GM12801 (cell line): ENCODE data around the gene GIGYF2.

Experiments
- CTCF ChIP-seq: IDR thresholded peaks from one replicate; pipeline ENCODE4 v1.5.1; 2011; ENCODE audit warnings: control low read depth; ENCODE audit not compliant: insufficient read length; ENCODE audit errors: extremely low read depth

Gene GIGYF2

DNA sequence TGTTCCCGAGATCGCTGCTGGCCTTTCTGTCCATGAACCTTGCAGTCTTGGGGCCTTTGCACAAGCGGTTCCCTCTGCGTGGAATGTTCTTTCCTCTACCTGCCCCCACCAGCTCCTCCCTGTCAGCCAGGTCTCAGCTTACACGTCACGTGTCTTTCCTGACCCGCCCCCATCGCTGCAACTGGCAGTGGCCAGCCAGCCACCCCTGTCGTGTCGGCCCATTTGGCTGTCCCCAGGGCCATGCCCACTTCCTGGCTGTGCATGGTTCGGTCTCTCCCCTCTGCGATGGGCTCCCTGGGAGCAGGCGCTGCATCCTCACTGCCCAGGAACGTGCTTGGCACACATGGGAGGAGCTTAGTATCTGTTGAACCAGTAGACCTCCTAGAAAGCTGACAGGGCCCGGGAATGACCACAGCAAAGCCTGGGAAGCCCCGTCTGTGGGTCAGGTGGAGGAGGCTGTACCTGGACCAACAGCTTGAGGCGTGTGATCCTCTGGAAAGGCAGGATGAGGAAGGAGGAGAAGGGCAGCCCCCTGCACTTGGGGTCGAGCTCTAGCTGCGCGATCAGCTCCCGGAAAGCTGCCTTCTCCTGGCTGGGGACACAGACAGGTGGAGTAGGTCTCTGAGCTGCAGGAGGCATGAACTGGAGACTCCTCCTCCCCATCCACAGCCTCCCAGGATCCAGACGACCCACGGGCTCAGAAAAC is 193.9 kb downstream of the GIGYF2 start:
- TF ChIP-seq CTCF: no peak

GRCh38 chr2:232891621-232892071 is 194.5 kb downstream of the GIGYF2 start:
- TF ChIP-seq CTCF: no peak

GRCh38 chr2:232892221-232892620 is 195.1 kb downstream of the GIGYF2 start:
- TF ChIP-seq CTCF: no peak

GRCh38 chr2:232892843-232893242 is 195.7 kb downstream of the GIGYF2 start:
- no peak for TF ChIP-seq CTCF

DNA sequence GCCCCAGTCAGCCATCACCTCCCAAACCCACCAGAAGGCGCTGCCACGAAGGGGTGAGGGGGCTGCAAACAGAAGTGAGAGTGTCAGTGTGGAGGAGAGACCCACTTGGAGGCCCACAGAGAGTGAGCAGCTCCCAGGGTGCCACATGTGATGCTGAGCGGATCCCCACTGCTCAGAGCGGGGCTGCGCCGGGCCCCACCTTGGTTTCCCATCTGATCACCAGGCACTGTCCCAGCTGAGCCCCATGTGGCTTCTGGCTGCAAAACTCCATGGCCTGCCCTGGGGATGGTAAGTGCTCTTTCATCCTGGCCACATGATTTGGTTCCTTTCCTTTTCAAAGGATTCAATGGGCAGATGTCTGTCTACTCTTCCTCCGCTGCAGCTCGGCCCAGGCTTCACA is 196.7 kb downstream of the GIGYF2 start:
- no peak for TF ChIP-seq CTCF

GRCh38 chr2:232894251-232894650 is 197.1 kb downstream of the GIGYF2 start:
- TF ChIP-seq CTCF: no peak

DNA sequence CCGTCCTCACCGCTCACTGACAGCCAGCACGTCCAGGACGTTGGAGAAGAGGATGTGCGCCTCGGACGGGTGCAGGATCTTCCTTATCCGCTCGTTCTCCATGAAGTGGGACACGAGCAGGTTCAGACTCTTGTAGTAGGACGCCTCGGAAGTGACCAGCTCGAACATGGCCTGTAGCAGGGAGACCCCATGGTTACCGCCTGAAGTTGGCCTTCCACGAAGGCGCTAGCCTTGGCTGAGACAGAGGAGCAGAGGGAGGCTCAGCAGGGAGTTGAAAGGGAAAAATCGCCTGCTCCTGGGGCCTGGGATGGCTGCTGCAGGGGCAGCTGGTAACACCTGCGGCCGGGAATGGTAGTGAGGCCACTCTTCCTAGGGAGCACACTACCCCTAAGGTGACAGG is 197.6 kb downstream of the GIGYF2 start:
- no peak for TF ChIP-seq CTCF

DNA sequence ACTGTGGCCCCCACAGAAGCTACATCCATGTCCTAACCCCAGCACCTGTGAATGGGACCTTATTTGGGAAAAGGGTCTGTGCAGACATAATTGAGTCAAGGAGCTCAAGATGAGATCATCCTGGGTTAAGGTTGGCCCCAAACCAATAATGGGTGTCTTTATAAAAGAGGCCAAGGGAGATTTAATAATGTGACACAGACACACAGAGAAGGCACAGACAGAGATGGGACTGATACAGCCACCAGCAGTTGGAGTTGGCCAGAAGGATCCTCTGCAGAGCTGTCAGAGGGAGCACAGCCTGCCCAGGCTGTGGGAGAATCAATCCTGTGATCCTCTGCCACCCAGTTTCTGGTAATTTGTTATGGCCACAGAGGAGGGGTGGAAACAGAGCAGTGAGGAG is 199.0 kb downstream of the GIGYF2 start:
- no peak for TF ChIP-seq CTCF
